MM.1S (cell line): Measurements from ENCODE around the gene GABRB2.

ENCODE experiments used
- CTCF ChIP-seq: fragments of 300-600 bp; sonication (generic); IDR thresholded peaks from 2 replicates; pipeline ENCODE4 v1.5.1; 2016; ENCODE audit warnings: antibody characterized with exemption, low read length, mixed read lengths
- EZH2 ChIP-seq: fragments of 300-600 bp; sonication (generic); optimal IDR thresholded peaks from 2 replicates; pipeline ENCODE3; 2017; ENCODE audit warnings: low read depth, mild to moderate bottlenecking, antibody characterized with exemption, low read length, mixed read lengths
- EZH2phosphoT487 ChIP-seq: fragments of 300-600 bp; sonication (generic); IDR thresholded peaks from 2 replicates; pipeline ENCODE4 v1.6.1; 2018; ENCODE audit warnings: antibody characterized with exemption, low read length

GRCh38 chr5:161406880-161407279 is 139.6 kb downstream of the GABRB2 start:
- TF ChIP-seq CTCF (no peak), EZH2 (no peak), EZH2phosphoT487 (no peak)
